ENCODE data around the gene EXPH5.

- no peak for TF ChIP-seq EP300 (IDR thresholded peaks at IDR 0.05)
- TF ChIP-seq CTCF (IDR thresholded peaks at IDR 0.05): peak in 1 of 3 donors; percentile 19
Observed at GRCh38 chr11:108498046-108498815, 95.3 kb downstream of the EXPH5 start, which contains the start of gene POGLUT3.
